ENCODE data around the gene CDC73. TPM values are rescaled to one million over a fixed set of nuclear protein-coding genes. Genes with fewer than 3 reads are reported as not detected.

Gene CDC73
- polyA plus RNA-seq, 1 donor (not counting 4 experiments of a cell fraction or from before 2014, with no cell fraction given): 45.3 TPM

GRCh38 chr1:193212637-193213036 is 90.8 kb downstream of the CDC73 start:
- no peak for FAIRE-seq
- Histone ChIP-seq H3K27ac (ENCODE audit: control insufficient read depth, insufficient read depth, low read length) (peak overlapping the region; percentile 81), H3K27me3 (ENCODE audit: control insufficient read depth, extremely low read depth, insufficient read depth, low read length) (no peaks in the 10 kb centered on the region), H3K4me3 (ENCODE audit: control insufficient read depth in 2 of 3, extremely low read depth in 1 of 3, insufficient read depth in 2 of 3, low read depth in 1 of 3, low read length in 3 of 3) (no peak overlapping the region), H3K9me1 (ENCODE audit: control insufficient read depth, extremely low read depth, insufficient read depth, low read length) (no peaks in the 10 kb centered on the region), H3K4me1 (ENCODE audit: control insufficient read depth, extremely low read depth, insufficient read depth, low read length) (peaks cover 14% of the 10 kb centered on the region), H3K4me2 (ENCODE audit: control insufficient read depth, extremely low read depth, insufficient read depth, low read depth, low read length) (no peak overlapping the region), H4K20me1 (ENCODE audit: control insufficient read depth, extremely low read depth, insufficient read depth, low read length) (no peaks in the 10 kb centered on the region), H3K79me2 (ENCODE audit: control insufficient read depth, insufficient read depth, low read length) (no peaks in the 10 kb centered on the region), H3K9me3 (ENCODE audit: control insufficient read depth, low read depth, low read length) (no peaks in the 10 kb centered on the region), H3K36me3 (ENCODE audit: control insufficient read depth in 2 of 2, extremely low read depth in 1 of 2, insufficient read depth in 2 of 2, low read length in 2 of 2) (peaks cover 5 to 8% of the 10 kb centered on the region in 2 experiments), H2AFZ (ENCODE audit: control insufficient read depth, low read length) (no peak overlapping the region), H3K9ac (ENCODE audit: control insufficient read depth, extremely low read depth, insufficient read depth, low read length) (no peak overlapping the region)
- DNase-seq (ENCODE audit: low read depth, low spot score): no peak
- dilution Hi-C loops (cut with MboI; ENCODE audit: extremely low pct_ligation_motif_present, low sequenced_read_pairs): no loop called here
- TF ChIP-seq, protein P1, sequence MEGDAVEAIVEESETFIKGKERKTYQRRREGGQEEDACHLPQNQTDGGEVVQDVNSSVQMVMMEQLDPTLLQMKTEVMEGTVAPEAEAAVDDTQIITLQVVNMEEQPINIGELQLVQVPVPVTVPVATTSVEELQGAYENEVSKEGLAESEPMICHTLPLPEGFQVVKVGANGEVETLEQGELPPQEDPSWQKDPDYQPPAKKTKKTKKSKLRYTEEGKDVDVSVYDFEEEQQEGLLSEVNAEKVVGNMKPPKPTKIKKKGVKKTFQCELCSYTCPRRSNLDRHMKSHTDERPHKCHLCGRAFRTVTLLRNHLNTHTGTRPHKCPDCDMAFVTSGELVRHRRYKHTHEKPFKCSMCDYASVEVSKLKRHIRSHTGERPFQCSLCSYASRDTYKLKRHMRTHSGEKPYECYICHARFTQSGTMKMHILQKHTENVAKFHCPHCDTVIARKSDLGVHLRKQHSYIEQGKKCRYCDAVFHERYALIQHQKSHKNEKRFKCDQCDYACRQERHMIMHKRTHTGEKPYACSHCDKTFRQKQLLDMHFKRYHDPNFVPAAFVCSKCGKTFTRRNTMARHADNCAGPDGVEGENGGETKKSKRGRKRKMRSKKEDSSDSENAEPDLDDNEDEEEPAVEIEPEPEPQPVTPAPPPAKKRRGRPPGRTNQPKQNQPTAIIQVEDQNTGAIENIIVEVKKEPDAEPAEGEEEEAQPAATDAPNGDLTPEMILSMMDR (optimal IDR thresholded peaks at IDR 0.05 in 1 of 3, IDR thresholded peaks at IDR 0.05 in 1 of 3, conservative IDR thresholded peaks at IDR 0.05 in 1 of 3; ENCODE audit: extremely low read depth in 1 of 3, insufficient read depth in 2 of 3, low read length in 3 of 3): no peak
- TF ChIP-seq EZH2 (IDR thresholded peaks at IDR 0.05; ENCODE audit: low read length): no peak

DNA sequence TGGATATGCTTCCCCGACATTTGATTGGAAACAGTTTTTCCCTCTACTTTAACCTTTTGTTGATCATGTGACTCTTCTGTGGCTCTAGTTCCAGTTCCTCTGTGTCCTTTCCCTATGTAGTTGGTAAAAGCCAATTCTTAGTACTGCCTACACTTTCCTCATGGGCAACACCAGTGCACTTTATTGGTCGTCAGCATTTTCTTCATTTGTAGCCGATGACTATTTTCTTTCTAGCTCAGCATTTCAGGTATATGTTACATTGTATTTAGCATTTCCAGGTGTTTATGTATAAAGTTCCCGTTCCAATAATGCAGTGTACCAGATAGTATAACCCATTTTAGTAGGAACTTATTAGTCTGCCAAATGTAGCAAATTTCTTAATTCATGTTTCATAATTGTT is 92.2 kb downstream of the CDC73 start:
- no peak for FAIRE-seq

More for the DNA sequence above, 92.2 kb downstream of the CDC73 start:
- peaks cover 14% of the 10 kb centered on the region for H3K4me1 ChIP-seq (ENCODE audit: control insufficient read depth, extremely low read depth, insufficient read depth, low read length)
- no peak overlapping the region for H3K4me2 ChIP-seq (ENCODE audit: control insufficient read depth, extremely low read depth, insufficient read depth, low read depth, low read length)
- TF ChIP-seq EZH2 (IDR thresholded peaks at IDR 0.05; ENCODE audit: low read length): no peak
- TF ChIP-seq, protein P1 (optimal IDR thresholded peaks at IDR 0.05 in 1 of 3, IDR thresholded peaks at IDR 0.05 in 1 of 3, conservative IDR thresholded peaks at IDR 0.05 in 1 of 3; ENCODE audit: extremely low read depth in 1 of 3, insufficient read depth in 2 of 3, low read length in 3 of 3): no peak
- peaks cover 5 to 8% of the 10 kb centered on the region in 2 experiments for H3K36me3 ChIP-seq (ENCODE audit: control insufficient read depth in 2 of 2, extremely low read depth in 1 of 2, insufficient read depth in 2 of 2, low read length in 2 of 2)
- no peaks in the 10 kb centered on the region for H3K27me3 ChIP-seq (ENCODE audit: control insufficient read depth, extremely low read depth, insufficient read depth, low read length)
- dilution Hi-C loops (cut with MboI; ENCODE audit: extremely low pct_ligation_motif_present, low sequenced_read_pairs): no loop called here
- no peaks in the 10 kb centered on the region for H4K20me1 ChIP-seq (ENCODE audit: control insufficient read depth, extremely low read depth, insufficient read depth, low read length)
- DNase-seq (ENCODE audit: low read depth, low spot score): no peak
- no peak overlapping the region for H3K9ac ChIP-seq (ENCODE audit: control insufficient read depth, extremely low read depth, insufficient read depth, low read length)
- no peak overlapping the region for H3K4me3 ChIP-seq (ENCODE audit: control insufficient read depth in 2 of 3, extremely low read depth in 1 of 3, insufficient read depth in 2 of 3, low read depth in 1 of 3, low read length in 3 of 3)
- no peaks in the 10 kb centered on the region for H3K9me3 ChIP-seq (ENCODE audit: control insufficient read depth, low read depth, low read length)
- H3K79me2 ChIP-seq (ENCODE audit: control insufficient read depth, insufficient read depth, low read length): no peaks in the 10 kb centered on the region
- H2AFZ ChIP-seq (ENCODE audit: control insufficient read depth, low read length): no peak overlapping the region
- no peaks in the 10 kb centered on the region for H3K9me1 ChIP-seq (ENCODE audit: control insufficient read depth, extremely low read depth, insufficient read depth, low read length)
- no peak overlapping the region for H3K27ac ChIP-seq (ENCODE audit: control insufficient read depth, insufficient read depth, low read length)

Data from keratinocyte (primary cell).